Stromal cell of bone marrow (primary cell): ENCODE measurements around the gene TMEM69.
"Not testable (repeated sequence)": the region's sequence is repeated elsewhere in the genome, so short reads cannot be mapped to it uniquely, and the experiment has no call there.

Source experiments
- DNase-seq: peaks from one replicate; pipeline ENCODE4 v3.0.0-alpha.2; 2012; ENCODE audit warnings: low read depth

TMEM69 gene

GRCh38 chr1:45730780-45731319, 42.9 kb downstream of the TMEM69 start:
- DNase-seq, result no peak

GRCh38 chr1:45739137-45739536, 51.2 kb downstream of the TMEM69 start:
- no peak for DNase-seq

- not testable (repeated sequence) for DNase-seq
These were observed 51.7 kb downstream of the TMEM69 start for GRCh38 chr1:45739641-45740156.
